HG03159 (cell line): ENCODE data around the gene ACOT13.
"Not testable (repeated sequence)": the region's sequence is repeated elsewhere in the genome, so short reads cannot be mapped to it uniquely, and the experiment has no call there.

ENCODE experiments used
- ATAC-seq: cut with Tn5 transposase; IDR thresholded peaks from one replicate; pipeline ENCODE4 v1.9.1; 2021; ENCODE audit warnings: mild to moderate bottlenecking, moderate library complexity; ENCODE audit not compliant: unreplicated experiment

ACOT13 gene

GRCh38 chr6:24720604-24721460, 54.0 kb downstream of the ACOT13 start:
- peak; percentile 89 for ATAC-seq

GRCh38 chr6:24721461-24722215, 54.8 kb downstream of the ACOT13 start:
- ATAC-seq, result peak; percentile 50

DNA sequence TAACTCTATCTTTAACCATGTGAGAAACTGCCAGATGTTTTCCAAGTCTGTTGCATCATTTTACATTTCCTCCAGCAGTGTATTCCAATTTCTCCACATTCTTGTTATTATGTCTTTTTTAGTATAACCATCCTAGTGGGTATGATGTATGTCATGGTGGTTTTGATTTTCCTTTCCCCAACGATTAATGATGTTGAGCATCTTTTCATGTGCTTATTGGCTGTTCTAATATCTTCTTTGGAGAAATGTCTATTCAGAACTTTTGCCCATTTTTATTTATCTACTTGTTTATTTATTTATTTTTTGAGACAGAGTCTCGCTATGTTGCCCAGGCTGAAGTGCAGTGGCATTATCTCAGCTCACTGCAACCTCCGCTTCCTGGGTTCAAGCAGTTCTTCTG, 56.4 kb downstream of the ACOT13 start:
- no peak for ATAC-seq

- ATAC-seq, result not testable (repeated sequence)
Measured at GRCh38 chr6:24730653-24731052, 63.8 kb downstream of the ACOT13 start.

DNA sequence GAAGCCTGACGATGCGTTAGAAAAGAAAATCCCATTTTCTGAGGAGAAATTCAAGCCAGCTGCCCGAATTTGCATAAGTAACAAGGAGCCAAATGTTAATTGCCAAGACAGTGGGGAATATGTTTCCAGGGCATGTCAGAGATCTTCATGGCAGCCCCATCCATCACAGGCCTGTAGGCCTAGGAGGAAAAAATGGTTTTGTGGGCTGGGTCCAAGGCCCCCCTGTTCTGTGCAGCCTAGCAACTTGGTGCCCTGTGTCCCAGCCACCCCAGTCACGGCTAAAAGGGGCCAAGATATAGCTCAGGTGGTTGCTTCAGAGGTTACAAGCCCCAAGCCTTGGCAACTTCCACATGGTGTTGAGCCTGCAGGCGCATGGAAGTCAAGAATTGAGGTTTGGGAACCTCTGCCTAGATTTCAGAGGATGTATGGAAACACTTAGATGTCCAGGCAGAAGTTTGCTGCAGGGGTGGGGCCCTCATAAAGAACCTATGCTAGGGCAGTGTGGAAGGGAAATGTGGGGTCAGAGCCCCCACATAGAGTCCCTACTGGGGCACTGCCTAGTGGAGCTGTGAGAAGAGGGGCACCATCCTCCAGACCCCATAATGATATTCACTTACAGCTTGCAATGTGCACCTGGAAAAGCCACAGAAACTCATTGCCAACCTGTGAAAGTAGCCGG, 64.7 kb downstream of the ACOT13 start:
- ATAC-seq, result not testable (repeated sequence)

DNA sequence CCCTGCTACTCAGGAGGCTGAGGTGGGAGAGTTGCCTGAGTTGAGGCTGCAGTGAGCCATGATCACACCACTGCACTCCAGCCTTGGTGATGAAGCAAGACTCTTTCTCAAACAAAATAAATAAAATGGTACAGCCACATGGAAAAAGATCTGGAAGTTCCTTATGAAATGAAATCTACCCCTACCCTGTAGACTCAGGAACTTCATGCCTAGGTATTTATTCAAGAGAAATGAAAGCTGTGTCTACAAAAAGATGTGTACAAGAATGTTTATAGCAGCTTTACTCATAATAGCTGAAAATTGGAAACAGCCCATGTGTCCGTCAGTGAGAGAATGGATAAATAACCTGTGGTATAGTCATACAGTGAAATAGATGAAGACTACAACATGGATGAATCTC, 67.3 kb downstream of the ACOT13 start:
- no peak for ATAC-seq

DNA sequence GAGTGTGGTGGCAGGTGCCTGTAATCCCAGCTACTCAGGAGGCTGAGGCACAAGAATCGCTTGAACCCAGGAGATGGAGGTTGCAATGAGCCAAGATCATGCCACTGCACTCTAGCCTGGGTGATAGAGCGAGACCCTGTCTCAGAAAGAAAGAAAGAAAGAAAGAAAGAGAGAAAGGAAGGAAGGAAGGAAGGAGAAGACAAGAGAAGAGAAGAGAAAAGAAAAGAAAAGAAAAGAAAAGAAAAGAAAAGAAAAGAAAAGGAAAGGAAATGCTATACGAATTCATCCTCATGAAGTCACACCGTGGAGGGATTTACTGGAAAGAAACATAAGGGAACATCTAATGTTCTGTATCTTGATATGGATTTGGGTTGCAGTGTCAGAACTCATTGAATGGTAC, 67.8 kb downstream of the ACOT13 start:
- not testable (repeated sequence) for ATAC-seq

GRCh38 chr6:24738741-24739140, 71.9 kb downstream of the ACOT13 start:
- no peak for ATAC-seq

DNA sequence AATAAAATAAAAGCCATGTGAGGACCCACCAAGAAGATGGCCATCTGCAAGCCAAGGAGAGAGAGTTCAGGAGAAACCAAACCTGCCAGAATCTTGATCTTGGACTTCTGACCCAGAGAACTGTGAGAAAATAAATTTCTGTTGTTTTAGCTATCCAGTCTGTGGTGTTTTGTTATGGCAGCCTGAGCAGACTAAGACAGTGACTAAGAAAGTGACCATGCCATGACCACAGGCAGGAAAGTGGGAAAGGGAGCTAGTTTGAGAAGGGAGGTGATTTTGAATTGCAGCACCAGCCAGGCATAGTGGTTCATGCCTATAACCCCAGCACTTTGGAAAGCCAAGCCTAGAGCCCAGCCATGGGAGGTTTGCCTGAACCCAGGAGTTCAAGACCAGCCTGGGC, 74.0 kb downstream of the ACOT13 start:
- ATAC-seq, result no peak

DNA sequence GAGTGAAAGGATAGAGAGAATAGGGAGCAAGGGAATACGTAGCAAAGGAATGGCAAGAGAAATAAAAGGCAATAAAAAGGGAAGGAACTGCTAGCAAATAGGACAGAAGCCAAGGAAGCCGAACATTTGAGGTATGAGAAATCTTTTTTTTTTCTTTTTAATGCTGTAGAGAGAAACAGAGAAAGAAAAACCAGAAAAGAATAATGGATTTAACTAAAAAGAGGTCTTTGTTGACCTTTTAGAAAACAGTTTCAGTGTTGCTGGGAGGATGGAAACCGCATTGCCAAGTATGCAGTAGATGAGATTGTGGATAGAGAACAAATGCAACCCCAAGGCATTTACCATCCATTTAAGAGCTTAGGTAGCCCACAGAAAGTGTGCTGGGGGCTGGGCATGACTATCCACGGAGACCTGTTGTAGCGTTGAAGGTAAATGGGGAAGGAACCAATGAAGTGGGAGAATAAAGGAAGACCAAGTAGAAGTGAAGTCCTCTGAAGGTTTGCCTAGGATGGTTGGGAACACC, 75.4 kb downstream of the ACOT13 start:
- ATAC-seq, result no peak

DNA sequence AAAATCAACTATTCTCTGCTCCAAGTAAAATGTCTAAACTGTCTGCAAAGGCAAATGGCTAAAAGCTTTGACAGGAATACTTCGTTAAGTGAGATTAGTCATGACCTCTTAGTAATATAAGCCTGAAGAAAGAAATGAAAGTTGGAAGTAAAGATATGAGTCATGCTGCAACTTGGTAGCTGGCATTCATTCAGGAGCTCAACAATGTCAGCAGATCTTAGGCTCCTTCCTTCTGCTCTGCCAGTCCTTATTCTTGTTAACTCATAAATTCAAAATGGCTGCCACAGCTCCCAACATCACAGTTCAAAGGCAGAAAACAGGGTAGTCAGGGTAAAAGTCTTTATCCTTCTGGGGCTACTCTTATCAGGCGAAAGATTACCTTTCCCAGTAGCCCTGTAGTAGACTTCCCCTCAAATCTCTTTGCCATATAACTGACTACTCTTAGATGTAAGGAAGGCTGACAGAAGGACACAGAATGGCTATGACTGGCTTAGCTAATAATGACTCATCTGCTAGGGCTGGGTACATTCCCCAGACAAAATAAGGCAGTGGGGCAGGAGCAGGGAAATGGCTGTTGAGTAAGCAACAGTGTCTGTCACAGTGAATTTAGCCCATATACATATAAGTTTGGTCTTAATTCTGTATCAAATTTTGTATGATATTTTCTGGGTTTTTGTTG, 76.5 kb downstream of the ACOT13 start:
- peak; percentile 87 for ATAC-seq

- ATAC-seq, result peak; percentile 46
Measured at GRCh38 chr6:24743944-24744335, 77.1 kb downstream of the ACOT13 start.

- no peak for ATAC-seq
Measured at GRCh38 chr6:24744911-24745310, 78.0 kb downstream of the ACOT13 start.

DNA sequence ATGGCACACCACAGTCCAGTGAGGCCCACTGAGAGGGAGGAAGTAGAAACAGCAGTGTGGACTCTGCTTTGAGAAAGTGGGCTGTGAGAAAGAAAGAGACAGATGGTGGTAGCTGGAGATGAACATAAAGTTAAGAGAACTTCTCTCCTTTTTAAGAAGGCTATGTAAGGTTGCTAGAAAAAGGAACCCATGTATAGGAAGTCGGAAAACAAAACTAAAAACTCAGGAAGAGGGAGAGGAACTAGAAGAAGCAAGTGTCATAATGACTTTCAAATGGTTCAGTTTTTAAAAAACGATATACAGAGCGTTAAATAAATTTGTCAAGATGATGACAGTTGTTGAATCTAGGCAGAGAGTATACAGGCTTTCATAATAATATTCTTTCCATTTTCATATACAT, 82.4 kb downstream of the ACOT13 start:
- ATAC-seq, result no peak

- ATAC-seq, result not testable (repeated sequence)
Measured at GRCh38 chr6:24750878-24751277, 84.0 kb downstream of the ACOT13 start.

- no peak for ATAC-seq
Measured at GRCh38 chr6:24752503-24752902, 85.6 kb downstream of the ACOT13 start.

- ATAC-seq, result no peak
Measured at GRCh38 chr6:24752917-24753492, 86.1 kb downstream of the ACOT13 start.

DNA sequence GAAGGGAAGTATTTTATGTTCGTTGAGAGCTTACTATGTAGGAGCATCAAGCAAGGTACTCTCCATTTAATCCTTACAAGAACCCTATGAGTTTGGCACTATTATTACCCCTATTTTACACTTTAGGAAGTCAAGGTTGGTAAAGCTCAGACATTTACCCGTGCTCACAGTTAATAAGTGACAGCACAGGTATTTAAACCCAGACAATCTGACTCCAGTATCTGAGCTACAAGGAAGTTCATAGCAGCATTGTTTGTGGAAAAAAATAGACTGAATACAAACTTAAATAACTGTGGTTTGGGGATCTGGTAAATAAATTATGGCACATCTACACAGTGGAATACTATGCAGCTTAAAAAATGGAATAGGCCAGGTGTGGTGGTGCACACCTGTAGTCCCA, 86.7 kb downstream of the ACOT13 start:
- no peak for ATAC-seq

- not testable (repeated sequence) for ATAC-seq
Measured at GRCh38 chr6:24754378-24754777, 87.5 kb downstream of the ACOT13 start.
